IMR-90 (cell line): Measurements from ENCODE around the gene SLC6A20. TPM values are rescaled to one million over a fixed set of nuclear protein-coding genes. Genes with fewer than 3 reads are reported as not detected.

ENCODE experiments used
- ATAC-seq: fragments of 200-7000 bp; cut with Tn5 transposase; 2 replicates; pipeline ENCODE4 v1.9.1; 2020; ENCODE audit warnings: low read depth, mild to moderate bottlenecking, moderate library complexity
- BruUV-seq: library from RNA; stranded (reverse); fragments of 400-500 nt; replicated peaks from 2 replicates; lab custom pipeline; 2021; lab: Mats Ljungman, UMichigan
- CTCF ChIA-PET: fragments of 300-600 bp; formaldehyde crosslinking; extraction: SDS; loops from one replicate; lab custom pipeline; 2021; ENCODE audit warnings: antibody characterized with exemption; lab: Yijun Ruan, JAX
- POLR2A ChIA-PET: fragments of 300-600 bp; sonication (Branson Sonifier 250); formaldehyde crosslinking; loops from one replicate; lab custom pipeline; 2022; ENCODE audit warnings: antibody characterized with exemption; ENCODE audit not compliant: unreplicated experiment; lab: Charles Lee
- DNase-seq: peaks from one replicate; pipeline ENCODE4 v3.0.0; 2013
- H2AFZ ChIP-seq: replicated peaks from 2 replicates; pipeline ENCODE3; 2013; ENCODE audit warnings: low read length, mild to moderate bottlenecking; ENCODE audit not compliant: poor library complexity
- H2AK5ac ChIP-seq: 2 replicates; pipeline ENCODE4 v1.6.1; 2013; ENCODE audit warnings: low read depth, low read length, inconsistent platforms
- H2AK9ac ChIP-seq: replicated peaks from 2 replicates; pipeline ENCODE3; 2013; ENCODE audit warnings: mild to moderate bottlenecking, low read depth, low read length, moderate library complexity; ENCODE audit not compliant: poor library complexity
- H2BK120ac ChIP-seq: 2 replicates; pipeline ENCODE4 v1.6.1; 2013; ENCODE audit warnings: low read depth, low read length, inconsistent platforms
- H2BK15ac ChIP-seq: 3 replicates; pipeline ENCODE4 v1.6.1; 2013; ENCODE audit warnings: low read depth, low read length, inconsistent platforms
- H2BK20ac ChIP-seq: 2 replicates; pipeline ENCODE4 v1.6.1; 2013; ENCODE audit warnings: low read depth, mild to moderate bottlenecking, inconsistent platforms, low read length, moderate library complexity
- H2BK5ac ChIP-seq: 2 replicates; pipeline ENCODE4 v1.6.1; 2013; ENCODE audit warnings: mild to moderate bottlenecking, low read depth, low read length, inconsistent platforms; ENCODE audit not compliant: poor library complexity, severe bottlenecking
- H3K14ac ChIP-seq: replicated peaks from 2 replicates; pipeline ENCODE4 v1.6.1; 2013; ENCODE audit warnings: low read depth, low read length, inconsistent platforms
- H3K18ac ChIP-seq: 2 replicates; pipeline ENCODE4 v1.6.1; 2013; ENCODE audit warnings: low read depth, low read length, control low read depth
- H3K23ac ChIP-seq: 2 replicates; pipeline ENCODE4 v1.6.1; 2013; ENCODE audit warnings: low read depth, low read length, inconsistent platforms
- H3K27ac ChIP-seq: 2 replicates; pipeline ENCODE4 v1.5.1; 2013; ENCODE audit warnings: mild to moderate bottlenecking, control low read depth, low read length; ENCODE audit not compliant: insufficient read depth
- H3K27me3 ChIP-seq: 2 replicates; pipeline ENCODE4 v1.6.1; 2013; ENCODE audit warnings: low read length; ENCODE audit not compliant: control insufficient read depth, insufficient read depth
- H3K36me3 ChIP-seq: 2 replicates; pipeline ENCODE4 v1.6.1; 2013; ENCODE audit warnings: low read length, mixed read lengths; ENCODE audit not compliant: control insufficient read depth, insufficient read depth
- H3K4ac ChIP-seq: 2 replicates; pipeline ENCODE4 v1.6.1; 2013; ENCODE audit warnings: low read depth, low read length, inconsistent platforms
- H3K4me1 ChIP-seq: 2 replicates; pipeline ENCODE4 v1.6.1; 2013; ENCODE audit warnings: low read length, mixed read lengths; ENCODE audit not compliant: control insufficient read depth, insufficient read depth
- H3K4me2 ChIP-seq: 2 replicates; pipeline ENCODE4 v1.6.1; 2013; ENCODE audit warnings: low read depth, mild to moderate bottlenecking, control low read depth, low read length, moderate library complexity
- H3K4me3 ChIP-seq: 2 replicates; pipeline ENCODE4 v1.5.1; 2013; ENCODE audit warnings: low read depth, mild to moderate bottlenecking, control low read depth, low read length, moderate library complexity; ENCODE audit not compliant: insufficient read depth
- H3K56ac ChIP-seq: 2 replicates; pipeline ENCODE4 v1.6.1; 2013; ENCODE audit warnings: low read length, inconsistent platforms; ENCODE audit not compliant: insufficient read depth; ENCODE audit errors: extremely low read depth
- H3K79me1 ChIP-seq, 2 experiments: 2 replicates each; pipeline ENCODE4 v1.6.1; 2013; ENCODE audit warnings: low read length in 2 of 2, inconsistent platforms in 1 of 2, low read depth in 1 of 2
- H3K9ac ChIP-seq: 2 replicates; pipeline ENCODE4 v1.6.1; 2013; ENCODE audit warnings: low read depth, low read length, control low read depth
- H3K9me1 ChIP-seq: 2 replicates; pipeline ENCODE4 v1.6.1; 2013; ENCODE audit warnings: low read length, inconsistent platforms; ENCODE audit not compliant: insufficient read depth
- H3K9me3 ChIP-seq: 2 replicates; pipeline ENCODE4 v1.6.1; 2013; ENCODE audit warnings: low read length; ENCODE audit not compliant: control insufficient read depth, insufficient read depth
- H4K20me1 ChIP-seq: 2 replicates; pipeline ENCODE4 v1.6.1; 2013; ENCODE audit warnings: low read length, inconsistent platforms; ENCODE audit not compliant: insufficient read depth
- H4K5ac ChIP-seq: 2 replicates; pipeline ENCODE4 v1.6.1; 2013; ENCODE audit warnings: mild to moderate bottlenecking, low read depth, low read length, control low read depth
- H4K8ac ChIP-seq, 2 experiments: 2 replicates each; pipeline ENCODE4 v1.6.1; 2013; ENCODE audit warnings: low read depth in 2 of 2, low read length in 2 of 2, control low read depth in 1 of 2, inconsistent platforms in 1 of 2
- H4K91ac ChIP-seq: 2 replicates; pipeline ENCODE4 v1.6.1; 2013; ENCODE audit warnings: low read depth, low read length, inconsistent platforms; ENCODE audit not compliant: insufficient read depth
- BHLHE40 ChIP-seq: fragments of 150-350 bp; IDR thresholded peaks from 2 replicates; pipeline ENCODE4 v1.6.1; 2016; ENCODE audit warnings: mild to moderate bottlenecking, low read depth, low read length
- CHD1 ChIP-seq: IDR thresholded peaks from 2 replicates; pipeline ENCODE4 v1.6.1; 2012; ENCODE audit warnings: low read depth, low read length, improper control_type of control experiment
- MAFK ChIP-seq: IDR thresholded peaks from 2 replicates; pipeline ENCODE4 v1.6.1; 2012; ENCODE audit warnings: low read depth, low read length, improper control_type of control experiment
- MAZ ChIP-seq: IDR thresholded peaks from 2 replicates; pipeline ENCODE4 v1.6.1; 2012; ENCODE audit warnings: low read depth, mild to moderate bottlenecking, low read length, improper control_type of control experiment, moderate library complexity, borderline replicate concordance
- MXI1 ChIP-seq: IDR thresholded peaks from 2 replicates; pipeline ENCODE4 v1.6.1; 2012; ENCODE audit warnings: low read depth, mild to moderate bottlenecking, low read length, moderate library complexity, borderline replicate concordance
- NFE2L2 ChIP-seq: fragments of 150-350 bp; IDR thresholded peaks from 2 replicates; pipeline ENCODE4 v1.6.1; 2016; ENCODE audit warnings: low read depth, mild to moderate bottlenecking, low read length
- POLR2A ChIP-seq: IDR thresholded peaks from 2 replicates; pipeline ENCODE4 v1.6.1; 2012; ENCODE audit warnings: mild to moderate bottlenecking, low read depth, low read length
- RFX5 ChIP-seq: IDR thresholded peaks from 2 replicates; pipeline ENCODE4 v1.8.0; 2012; ENCODE audit warnings: low read depth, mild to moderate bottlenecking, low read length, moderate library complexity
- WGBS, 2 experiments: methylation state at CpG; one replicate each; pipeline versions ENCODE4 v1.1.5 to v1.1.7; 2013; ENCODE audit warnings: missing lambda C conversion rate in 2 of 2; ENCODE audit not compliant: insufficient read length in 1 of 2; ENCODE audit errors: extremely low coverage in 2 of 2; 5-methylcytosine and 5-hydroxymethylcytosine counted together
- dilution Hi-C: fragments of 300-500 bp; cut with HindIII; formaldehyde crosslinking; loops from one replicate; pipeline ENCODE4 v1.14.3; 2018; ENCODE audit warnings: low sequenced_read_pairs; ENCODE audit not compliant: unreplicated experiment
- in situ Hi-C: fragments of 300-500 bp; cut with MboI; formaldehyde crosslinking; loops from 3 replicates; pipeline ENCODE4 v1.14.3; 2019; ENCODE audit warnings: low sequenced_read_pairs, inconsistent platforms, mixed read lengths
- intact Hi-C: fragments of 100-400 bp; cut with micrococcal nuclease; formaldehyde crosslinking; loops from 2 replicates; pipeline ENCODE4 v1.10.0; 2022
- polyA plus RNA-seq, 3 experiments: library from polyadenylated mRNA; depleted of rRNA; stranded (reverse); fragments of >200 nt; gene quantifications; 2 replicates each; pipeline ENCODE4 v1.2.3, GENCODE V29; 2012; ENCODE audit warnings: low replicate concordance in 1 of 3
- total RNA-seq: library from RNA; depleted of rRNA; stranded (reverse); fragments of >200 nt; gene quantifications from 2 replicates; pipeline ENCODE4 v1.2.3, GENCODE V29; 2012
- TF ChIP-seq, protein P1 (sequence below): fragments of 150-350 bp; IDR thresholded peaks from 2 replicates; pipeline ENCODE4 v1.6.1; 2017; ENCODE audit warnings: mild to moderate bottlenecking, antibody characterized with exemption, low read length, low read depth
- TF ChIP-seq, protein P2 (sequence below): conservative IDR thresholded peaks from 2 replicates; pipeline ENCODE4 v1.5.1; 2012; ENCODE audit warnings: mild to moderate bottlenecking, low read depth, low read length, improper control_type of control experiment

The SLC6A20 gene
- total and polyA plus RNA-seq, 2 of the 4 experiments (the other 2 are of a cell fraction) = not detected

DNA sequence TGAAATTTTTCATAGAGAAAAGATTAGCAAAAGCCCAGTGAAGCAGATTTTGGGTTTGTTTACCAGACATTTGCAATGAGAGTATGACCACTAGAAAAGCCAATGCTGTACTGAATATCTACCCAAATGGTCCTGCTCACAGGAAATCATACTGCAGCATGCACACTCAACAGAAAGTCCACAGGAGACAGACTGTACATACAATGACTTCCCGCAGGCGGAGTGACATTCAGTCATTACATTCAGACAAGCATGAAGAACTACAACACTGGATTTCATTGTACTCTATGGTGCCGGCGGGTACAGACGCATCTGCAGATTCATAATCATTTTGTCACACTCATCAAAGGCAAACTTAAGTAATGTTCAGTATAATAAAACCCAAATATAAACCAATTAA, 33.8 kb upstream of the SLC6A20 start:
- Histone ChIP-seq H3K56ac (no peak overlapping the region), H3K4me3 (no peak overlapping the region), H3K4me1 (peaks cover 2% of the 10 kb centered on the region; the same call in 1 of the 2 replicates), H4K20me1 (no peaks in the 10 kb centered on the region), H3K4me2 (no peak overlapping the region), H3K23ac (no peak overlapping the region), H3K18ac (no peak overlapping the region), H3K79me1 (no peaks in the 10 kb centered on the region), H3K9me3 (no peaks in the 10 kb centered on the region), H4K8ac (no peak overlapping the region), H2AFZ (no peak overlapping the region), H2AK5ac (no peak overlapping the region), H3K27ac (no peak overlapping the region), H2BK120ac (no peak overlapping the region), H4K5ac (no peak overlapping the region), H3K14ac (no peak overlapping the region), H3K36me3 (peaks cover 19% of the 10 kb centered on the region), H3K4ac (no peak overlapping the region), H3K27me3 (no peaks in the 10 kb centered on the region), H2BK15ac (no peak overlapping the region), H2AK9ac (no peak overlapping the region), H4K91ac (no peak overlapping the region), H3K9me1 (no peaks in the 10 kb centered on the region; the same call in 1 of the 2 replicates), H2BK20ac (no peak overlapping the region), H2BK5ac (no peak overlapping the region), H3K9ac (no peak overlapping the region)
- TF ChIP-seq BHLHE40 = no peak
- TF ChIP-seq, protein P1, sequence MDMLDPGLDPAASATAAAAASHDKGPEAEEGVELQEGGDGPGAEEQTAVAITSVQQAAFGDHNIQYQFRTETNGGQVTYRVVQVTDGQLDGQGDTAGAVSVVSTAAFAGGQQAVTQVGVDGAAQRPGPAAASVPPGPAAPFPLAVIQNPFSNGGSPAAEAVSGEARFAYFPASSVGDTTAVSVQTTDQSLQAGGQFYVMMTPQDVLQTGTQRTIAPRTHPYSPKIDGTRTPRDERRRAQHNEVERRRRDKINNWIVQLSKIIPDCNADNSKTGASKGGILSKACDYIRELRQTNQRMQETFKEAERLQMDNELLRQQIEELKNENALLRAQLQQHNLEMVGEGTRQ = no peak
- no peak for TF ChIP-seq MAZ
- no peak for TF ChIP-seq POLR2A
- TF ChIP-seq MXI1 = no peak
- no peak for TF ChIP-seq MAFK
- TF ChIP-seq CHD1 = no peak
- TF ChIP-seq RFX5 = no peak
- no peak for TF ChIP-seq NFE2L2
- TF ChIP-seq, protein P2, sequence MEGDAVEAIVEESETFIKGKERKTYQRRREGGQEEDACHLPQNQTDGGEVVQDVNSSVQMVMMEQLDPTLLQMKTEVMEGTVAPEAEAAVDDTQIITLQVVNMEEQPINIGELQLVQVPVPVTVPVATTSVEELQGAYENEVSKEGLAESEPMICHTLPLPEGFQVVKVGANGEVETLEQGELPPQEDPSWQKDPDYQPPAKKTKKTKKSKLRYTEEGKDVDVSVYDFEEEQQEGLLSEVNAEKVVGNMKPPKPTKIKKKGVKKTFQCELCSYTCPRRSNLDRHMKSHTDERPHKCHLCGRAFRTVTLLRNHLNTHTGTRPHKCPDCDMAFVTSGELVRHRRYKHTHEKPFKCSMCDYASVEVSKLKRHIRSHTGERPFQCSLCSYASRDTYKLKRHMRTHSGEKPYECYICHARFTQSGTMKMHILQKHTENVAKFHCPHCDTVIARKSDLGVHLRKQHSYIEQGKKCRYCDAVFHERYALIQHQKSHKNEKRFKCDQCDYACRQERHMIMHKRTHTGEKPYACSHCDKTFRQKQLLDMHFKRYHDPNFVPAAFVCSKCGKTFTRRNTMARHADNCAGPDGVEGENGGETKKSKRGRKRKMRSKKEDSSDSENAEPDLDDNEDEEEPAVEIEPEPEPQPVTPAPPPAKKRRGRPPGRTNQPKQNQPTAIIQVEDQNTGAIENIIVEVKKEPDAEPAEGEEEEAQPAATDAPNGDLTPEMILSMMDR = no peak
- ChIA-PET CTCF (no interaction called here), POLR2A (no interaction called here)
- 80% methylated on average over 2 of the region's 5 CpGs; no CpG with 5 or more reads in 1 of the 2 experiments for WGBS, 2 experiments
- BruUV-seq = no TSS peak
- intact Hi-C loops = no loop called here
- in situ Hi-C loops = no loop called here
- dilution Hi-C loops = no loop called here
- no peak for ATAC-seq
- no peak for DNase-seq
